Neural crest cell (in vitro differentiated cells): ENCODE measurements around the gene SKA2. TPM values are rescaled to one million over a fixed set of nuclear protein-coding genes. Genes with fewer than 3 reads are reported as not detected.
"Not testable (repeated sequence)": the region's sequence is repeated elsewhere in the genome, so short reads cannot be mapped to it uniquely, and the experiment has no call there.

Experiments
- DNase-seq: peaks from one replicate; pipeline ENCODE4 v3.0.0; 2021; ENCODE audit warnings: low read depth, mixed read lengths, low spot score
- H3K27ac Mint-ChIP-seq: one replicate; pipeline ENCODE4 v1.8.0; 2021; ENCODE audit warnings: mild to moderate bottlenecking, mixed read lengths; ENCODE audit not compliant: unreplicated experiment
- H3K27me3 Mint-ChIP-seq: 2 replicates; pipeline ENCODE4 v1.8.0; 2021; ENCODE audit warnings: low read depth, mild to moderate bottlenecking, mixed read lengths
- H3K36me3 Mint-ChIP-seq: 2 replicates; pipeline ENCODE4 v1.8.0; 2021; ENCODE audit warnings: low read depth, mild to moderate bottlenecking, mixed read lengths
- H3K4me1 Mint-ChIP-seq: 2 replicates; pipeline ENCODE4 v1.8.0; 2021; ENCODE audit warnings: mixed read lengths
- H3K4me3 Mint-ChIP-seq: one replicate; pipeline ENCODE4 v1.8.0; 2021; ENCODE audit warnings: mild to moderate bottlenecking, mixed read lengths
- H3K9me3 Mint-ChIP-seq: 2 replicates; pipeline ENCODE4 v1.8.0; 2021; ENCODE audit warnings: mixed read lengths
- total RNA-seq: library from RNA; stranded (reverse); gene quantifications from 2 replicates; pipeline ENCODE4 v1.2.1, GENCODE V29; 2021
- TF ChIP-seq, protein P1 (sequence below): fragments of 200-600 bp; sonication (generic); conservative IDR thresholded peaks from 2 replicates; pipeline ENCODE4 v1.5.0; 2021; ENCODE audit warnings: antibody characterized with exemption, mild to moderate bottlenecking

The SKA2 gene
- total RNA-seq, 1 donor from 2014 or later: 119 TPM

DNA sequence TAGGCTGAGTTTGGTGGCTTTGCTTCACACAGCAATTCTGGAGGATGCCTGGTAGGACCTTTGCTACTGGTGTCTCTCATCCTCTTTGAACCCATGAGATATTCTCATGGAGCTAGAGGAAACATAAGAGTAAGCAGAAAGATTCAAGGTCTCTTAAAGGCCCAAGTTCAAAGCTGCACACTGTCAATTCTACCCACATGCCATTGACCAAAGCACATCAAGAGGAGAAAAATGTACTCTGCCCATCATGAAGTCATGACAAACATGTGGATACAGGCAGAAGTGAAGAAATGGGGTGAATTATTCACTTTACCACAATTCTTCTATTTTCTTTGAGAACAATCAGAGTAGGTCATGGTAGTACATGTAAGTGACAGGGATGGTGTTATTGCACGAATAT is 13.1 kb downstream of the SKA2 start:
- TF ChIP-seq, protein P1, sequence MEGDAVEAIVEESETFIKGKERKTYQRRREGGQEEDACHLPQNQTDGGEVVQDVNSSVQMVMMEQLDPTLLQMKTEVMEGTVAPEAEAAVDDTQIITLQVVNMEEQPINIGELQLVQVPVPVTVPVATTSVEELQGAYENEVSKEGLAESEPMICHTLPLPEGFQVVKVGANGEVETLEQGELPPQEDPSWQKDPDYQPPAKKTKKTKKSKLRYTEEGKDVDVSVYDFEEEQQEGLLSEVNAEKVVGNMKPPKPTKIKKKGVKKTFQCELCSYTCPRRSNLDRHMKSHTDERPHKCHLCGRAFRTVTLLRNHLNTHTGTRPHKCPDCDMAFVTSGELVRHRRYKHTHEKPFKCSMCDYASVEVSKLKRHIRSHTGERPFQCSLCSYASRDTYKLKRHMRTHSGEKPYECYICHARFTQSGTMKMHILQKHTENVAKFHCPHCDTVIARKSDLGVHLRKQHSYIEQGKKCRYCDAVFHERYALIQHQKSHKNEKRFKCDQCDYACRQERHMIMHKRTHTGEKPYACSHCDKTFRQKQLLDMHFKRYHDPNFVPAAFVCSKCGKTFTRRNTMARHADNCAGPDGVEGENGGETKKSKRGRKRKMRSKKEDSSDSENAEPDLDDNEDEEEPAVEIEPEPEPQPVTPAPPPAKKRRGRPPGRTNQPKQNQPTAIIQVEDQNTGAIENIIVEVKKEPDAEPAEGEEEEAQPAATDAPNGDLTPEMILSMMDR: no peak
- peaks cover 10% of the 10 kb centered on the region for H3K36me3 Mint-ChIP-seq
- no peak for DNase-seq
- no peaks in the 10 kb centered on the region for H3K27me3 Mint-ChIP-seq
- no peak overlapping the region for H3K27ac Mint-ChIP-seq
- H3K9me3 Mint-ChIP-seq: no peaks in the 10 kb centered on the region
- H3K4me1 Mint-ChIP-seq: peaks cover 13% of the 10 kb centered on the region
- H3K4me3 Mint-ChIP-seq: no peak overlapping the region

DNA sequence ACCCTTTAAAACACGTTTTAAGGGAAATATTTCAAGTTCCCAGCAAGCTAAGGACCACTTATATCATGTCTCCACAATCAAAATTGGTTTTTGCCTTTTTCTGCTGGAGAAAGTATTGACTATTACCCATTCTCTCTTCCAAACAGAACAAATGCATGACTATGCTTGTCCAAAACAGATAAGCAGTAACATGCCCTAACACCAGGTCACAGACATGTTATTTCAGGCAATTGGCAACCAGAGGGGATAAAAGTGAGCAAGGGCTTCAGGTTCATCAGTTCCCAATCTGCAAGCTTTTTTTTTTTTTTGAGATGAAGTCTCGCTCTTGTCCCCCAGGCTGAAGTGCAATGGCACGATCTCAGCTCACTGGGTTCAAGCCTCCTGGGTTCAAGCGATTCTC is 15.0 kb downstream of the SKA2 start:
- Mint-ChIP-seq H3K4me1 (peaks cover 9% of the 10 kb centered on the region), H3K27me3 (no peaks in the 10 kb centered on the region), H3K4me3 (no peak overlapping the region), H3K9me3 (no peaks in the 10 kb centered on the region), H3K27ac (peak overlapping the region; percentile 35), H3K36me3 (peaks cover 10% of the 10 kb centered on the region)
- no peak for DNase-seq
- TF ChIP-seq, protein P1: no peak

DNA sequence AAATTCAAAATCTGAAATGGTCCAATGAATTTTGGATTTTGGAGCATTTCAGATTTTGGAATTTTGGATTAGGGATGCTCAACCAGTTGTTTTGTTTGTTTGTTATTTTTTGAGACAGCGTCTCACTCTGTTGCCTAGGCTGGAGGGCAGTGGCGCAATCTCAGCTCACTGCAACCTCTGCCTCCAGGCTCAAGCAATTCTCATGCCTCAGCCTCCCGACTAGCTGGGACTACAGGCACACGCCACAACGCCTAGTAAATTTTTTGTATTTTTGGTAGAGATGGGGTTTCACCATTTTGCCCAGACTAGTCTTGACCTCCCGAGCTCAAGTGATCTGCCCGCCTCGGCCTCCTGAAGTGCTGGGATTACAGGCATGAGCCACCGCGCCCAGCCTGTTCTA is 16.6 kb downstream of the SKA2 start:
- H3K36me3 Mint-ChIP-seq, H3K4me1 Mint-ChIP-seq, H3K27ac Mint-ChIP-seq, H3K27me3 Mint-ChIP-seq, H3K9me3 Mint-ChIP-seq, DNase-seq, H3K4me3 Mint-ChIP-seq: not testable (repeated sequence)

DNA sequence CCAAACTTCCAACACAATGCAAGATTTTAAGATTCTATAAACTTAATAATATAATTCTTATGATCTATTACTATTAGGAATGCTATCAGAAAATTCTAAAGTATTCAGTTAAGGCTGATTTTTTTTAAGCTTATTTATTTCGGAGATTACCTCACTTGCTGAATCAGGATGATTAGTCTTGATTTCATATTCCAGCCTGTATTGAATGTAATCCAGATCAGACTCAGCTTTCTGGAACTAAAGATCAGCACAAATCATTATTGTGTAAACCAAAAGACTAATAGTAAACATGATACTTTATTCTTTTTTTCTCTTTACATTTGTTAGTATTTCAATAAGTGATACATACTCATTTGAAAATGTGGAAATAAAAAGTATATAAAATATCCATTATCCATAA is 23.9 kb downstream of the SKA2 start:
- no peak overlapping the region for H3K27ac Mint-ChIP-seq
- TF ChIP-seq, protein P1: no peak
- no peaks in the 10 kb centered on the region for H3K9me3 Mint-ChIP-seq
- peaks cover 6% of the 10 kb centered on the region for H3K36me3 Mint-ChIP-seq
- no peak overlapping the region for H3K4me3 Mint-ChIP-seq
- no peaks in the 10 kb centered on the region for H3K4me1 Mint-ChIP-seq
- no peaks in the 10 kb centered on the region for H3K27me3 Mint-ChIP-seq
- DNase-seq: no peak

DNA sequence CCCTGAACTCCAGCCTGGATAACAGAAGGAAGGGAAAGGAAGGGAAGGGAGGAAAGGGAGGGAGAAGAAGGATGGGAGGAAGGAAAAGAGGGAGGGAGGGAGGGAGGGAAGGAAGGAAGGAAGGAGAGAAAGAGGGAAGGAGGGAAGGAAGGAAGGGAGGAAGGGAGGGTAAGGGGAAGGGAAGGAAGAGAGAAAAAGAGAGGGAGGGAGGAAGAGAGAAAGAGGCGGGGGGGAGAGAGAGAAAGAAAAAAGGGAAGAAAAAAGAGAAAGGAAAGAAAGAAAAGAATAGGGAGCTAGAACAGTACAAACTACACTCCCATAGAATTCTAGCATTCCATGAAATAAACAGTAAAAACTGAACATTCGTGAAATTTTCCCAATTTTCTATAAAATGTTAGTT is 25.2 kb downstream of the SKA2 start:
- no peaks in the 10 kb centered on the region for H3K27me3 Mint-ChIP-seq
- H3K4me3 Mint-ChIP-seq: no peak overlapping the region
- H3K27ac Mint-ChIP-seq: no peak overlapping the region
- peaks cover 6% of the 10 kb centered on the region for H3K36me3 Mint-ChIP-seq
- no peaks in the 10 kb centered on the region for H3K4me1 Mint-ChIP-seq
- H3K9me3 Mint-ChIP-seq: no peaks in the 10 kb centered on the region
- DNase-seq: no peak
- TF ChIP-seq, protein P1: no peak

DNA sequence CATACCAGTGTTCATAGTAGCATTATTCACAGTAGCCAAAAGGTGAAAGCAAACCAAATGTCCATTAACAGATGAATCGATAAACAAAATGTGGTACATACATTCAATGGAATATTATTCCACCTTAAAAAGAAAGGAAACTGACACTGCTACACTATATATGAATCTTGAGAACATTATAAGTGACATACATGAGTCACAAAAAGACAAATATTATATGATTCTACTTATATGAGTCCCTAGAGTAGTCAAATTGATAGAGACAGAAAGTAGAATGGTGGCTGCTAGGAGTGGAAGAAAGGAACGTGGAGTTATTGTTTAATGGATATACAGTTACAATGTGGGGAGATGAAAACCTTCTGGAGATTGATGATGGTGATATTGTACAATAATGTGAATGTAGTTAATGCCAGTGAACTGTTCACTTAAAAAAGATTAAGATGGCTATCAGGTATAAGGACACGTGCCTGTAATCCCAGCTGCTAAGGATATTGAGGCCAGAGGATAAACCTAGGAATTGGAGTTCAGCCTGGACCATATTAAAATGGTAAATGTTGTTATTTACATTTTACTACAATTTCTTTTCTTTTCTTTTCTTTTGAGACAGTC is 28.1 kb downstream of the SKA2 start:
- DNase-seq: no peak
- no peak overlapping the region for H3K27ac Mint-ChIP-seq
- no peaks in the 10 kb centered on the region for H3K9me3 Mint-ChIP-seq
- H3K4me3 Mint-ChIP-seq: no peak overlapping the region
- no peaks in the 10 kb centered on the region for H3K4me1 Mint-ChIP-seq
- TF ChIP-seq, protein P1: no peak
- H3K36me3 Mint-ChIP-seq: peaks cover 9% of the 10 kb centered on the region
- no peaks in the 10 kb centered on the region for H3K27me3 Mint-ChIP-seq
